Activated CD4-positive, alpha-beta T cell treated with anti-CD3 and anti-CD28 coated beads, Interleukin-2, amount 10 ng/mL, durations not matched to agents 24 days and 14 days (primary cell): ENCODE measurements around the gene TMEM263. TPM values are rescaled to one million over a fixed set of nuclear protein-coding genes. Genes with fewer than 3 reads are reported as not detected.
"Not testable (repeated sequence)": the region's sequence is repeated elsewhere in the genome, so short reads cannot be mapped to it uniquely, and the experiment has no call there.

Experiments
- DNase-seq: peaks from one replicate; pipeline ENCODE4 v3.0.0; 2022
- H3K27ac Mint-ChIP-seq: one replicate; pipeline ENCODE4 v1.8.0; 2022; ENCODE audit warnings: mild to moderate bottlenecking, mixed read lengths
- H3K27me3 Mint-ChIP-seq: one replicate; pipeline ENCODE4 v1.8.0; 2022; ENCODE audit warnings: mixed read lengths
- H3K36me3 Mint-ChIP-seq: one replicate; pipeline ENCODE4 v1.8.0; 2022; ENCODE audit warnings: low read depth, mild to moderate bottlenecking, mixed read lengths
- H3K4me1 Mint-ChIP-seq: one replicate; pipeline ENCODE4 v1.8.0; 2021; ENCODE audit warnings: mixed read lengths
- H3K4me3 Mint-ChIP-seq: one replicate; pipeline ENCODE4 v1.8.0; 2022; ENCODE audit warnings: mild to moderate bottlenecking, moderate library complexity, mixed read lengths
- H3K9me3 Mint-ChIP-seq: one replicate; pipeline ENCODE4 v1.8.0; 2021; ENCODE audit warnings: mixed read lengths
- intact Hi-C: fragments of 100-400 bp; cut with micrococcal nuclease; formaldehyde crosslinking; loops from one replicate; pipeline ENCODE4 v1.15.1; 2023
- total RNA-seq: library from RNA; stranded (reverse); gene quantifications from 2 replicates; pipeline ENCODE4 v1.2.3, GENCODE V29; 2022

TMEM263 gene
- total RNA-seq, 1 donor from 2014 or later = 26.6 TPM

DNA sequence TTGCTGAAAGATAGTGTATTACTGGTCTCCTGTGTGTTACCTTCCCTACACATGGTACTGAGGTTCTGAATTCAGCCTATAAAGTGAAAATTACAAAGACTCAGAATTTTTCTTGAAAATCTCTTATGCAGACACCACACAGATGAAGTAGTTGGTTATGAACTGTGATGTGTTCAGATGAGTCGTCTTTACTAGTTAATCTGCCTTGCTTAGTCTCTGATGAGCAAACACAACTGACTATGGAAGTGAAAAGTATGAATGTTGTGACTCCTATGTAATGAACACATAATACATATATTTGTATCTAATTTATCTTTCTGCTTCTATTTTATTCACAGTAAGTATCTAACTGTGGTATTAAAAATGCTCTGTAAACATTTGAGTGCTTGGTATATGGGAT, 26.5 kb downstream of the TMEM263 start:
- intact Hi-C loops = no loop called here
- Mint-ChIP-seq H3K9me3 (peaks cover 12% of the 10 kb centered on the region), H3K4me1 (peaks cover 27% of the 10 kb centered on the region), H3K36me3 (peaks cover 27% of the 10 kb centered on the region), H3K4me3 (no peak overlapping the region), H3K27ac (no peak overlapping the region), H3K27me3 (no peaks in the 10 kb centered on the region)
- DNase-seq = no peak

DNA sequence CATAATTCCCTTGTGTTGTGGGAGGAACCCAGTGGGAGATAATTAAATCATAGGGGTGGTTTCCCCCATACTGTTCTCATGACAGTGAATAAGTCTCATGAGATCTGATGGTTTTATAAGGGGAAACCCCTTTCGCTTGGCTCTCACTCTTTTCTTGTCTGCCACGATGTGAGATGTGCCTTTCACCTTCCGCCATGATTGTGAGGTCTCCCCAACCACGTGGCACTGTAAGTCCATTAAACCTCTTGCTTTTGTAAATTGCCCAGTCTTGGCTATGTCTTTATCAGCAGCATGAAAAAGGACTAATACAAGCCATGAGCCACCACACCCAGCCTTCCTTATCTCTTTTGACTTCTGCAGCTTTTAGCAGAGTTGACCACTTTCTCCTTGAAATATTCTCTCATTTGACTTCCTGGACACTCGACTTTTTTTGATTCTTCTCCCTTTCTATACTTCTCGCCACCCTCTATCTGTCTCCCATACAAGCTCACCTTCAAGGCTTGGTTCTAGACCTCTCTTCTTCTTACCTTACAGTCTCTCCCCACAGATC, 29.0 kb downstream of the TMEM263 start:
- Mint-ChIP-seq H3K4me1 (peaks cover 32% of the 10 kb centered on the region), H3K4me3 (peak overlapping the region; percentile 1), H3K9me3 (peaks cover 12% of the 10 kb centered on the region), H3K27ac (no peak overlapping the region), H3K36me3 (peaks cover 21% of the 10 kb centered on the region), H3K27me3 (no peaks in the 10 kb centered on the region)
- intact Hi-C loops = no loop called here
- no peak for DNase-seq

DNA sequence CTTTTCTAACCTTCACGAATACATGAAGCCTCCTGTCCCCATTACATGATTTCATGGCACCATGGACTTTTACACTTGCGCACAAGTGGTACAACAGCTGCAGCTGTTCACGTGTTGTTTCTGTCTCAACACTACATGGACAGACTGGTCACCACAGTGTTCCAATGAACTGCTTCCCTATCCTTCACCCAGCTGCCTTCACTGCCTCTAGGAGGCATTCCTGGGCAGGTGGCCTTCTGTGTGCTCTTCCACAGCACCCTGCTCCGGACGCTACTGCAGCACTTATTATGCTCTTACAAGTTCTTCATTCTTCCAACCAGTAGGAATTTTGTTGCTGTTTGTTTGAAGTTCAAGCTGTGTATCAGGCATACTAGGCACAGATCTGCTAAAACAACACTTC, 29.8 kb downstream of the TMEM263 start:
- Mint-ChIP-seq H3K27ac (no peak overlapping the region), H3K27me3 (no peaks in the 10 kb centered on the region), H3K4me1 (peaks cover 32% of the 10 kb centered on the region), H3K36me3 (peaks cover 21% of the 10 kb centered on the region), H3K9me3 (peaks cover 12% of the 10 kb centered on the region), H3K4me3 (peak overlapping the region; percentile 6)
- DNase-seq = no peak
- intact Hi-C loops = no loop called here

DNA sequence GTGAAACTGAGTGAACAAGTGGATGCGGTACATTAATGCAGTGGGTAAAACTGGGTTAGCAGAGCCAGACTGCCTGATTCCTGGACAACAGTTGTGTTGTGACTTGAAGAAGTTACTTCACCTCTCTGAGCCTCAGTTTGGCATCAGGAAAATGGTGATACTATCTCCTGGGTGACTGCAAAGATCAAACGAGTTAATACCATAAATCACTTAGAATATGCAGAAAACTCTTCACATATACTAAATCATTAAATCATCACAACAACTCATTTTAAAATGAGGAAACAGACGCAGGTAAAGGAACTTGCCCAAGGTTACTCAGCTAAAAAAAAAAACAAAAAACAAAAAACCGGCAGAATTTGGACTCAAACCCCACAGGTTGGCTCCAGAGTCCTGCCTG, 30.4 kb downstream of the TMEM263 start:
- H3K27me3 Mint-ChIP-seq = no peaks in the 10 kb centered on the region
- no peak for DNase-seq
- H3K36me3 Mint-ChIP-seq = peaks cover 21% of the 10 kb centered on the region
- H3K27ac Mint-ChIP-seq = no peak overlapping the region
- H3K9me3 Mint-ChIP-seq = peaks cover 12% of the 10 kb centered on the region
- H3K4me3 Mint-ChIP-seq = peak overlapping the region; percentile 93
- intact Hi-C loops = no loop called here
- peaks cover 32% of the 10 kb centered on the region for H3K4me1 Mint-ChIP-seq

DNA sequence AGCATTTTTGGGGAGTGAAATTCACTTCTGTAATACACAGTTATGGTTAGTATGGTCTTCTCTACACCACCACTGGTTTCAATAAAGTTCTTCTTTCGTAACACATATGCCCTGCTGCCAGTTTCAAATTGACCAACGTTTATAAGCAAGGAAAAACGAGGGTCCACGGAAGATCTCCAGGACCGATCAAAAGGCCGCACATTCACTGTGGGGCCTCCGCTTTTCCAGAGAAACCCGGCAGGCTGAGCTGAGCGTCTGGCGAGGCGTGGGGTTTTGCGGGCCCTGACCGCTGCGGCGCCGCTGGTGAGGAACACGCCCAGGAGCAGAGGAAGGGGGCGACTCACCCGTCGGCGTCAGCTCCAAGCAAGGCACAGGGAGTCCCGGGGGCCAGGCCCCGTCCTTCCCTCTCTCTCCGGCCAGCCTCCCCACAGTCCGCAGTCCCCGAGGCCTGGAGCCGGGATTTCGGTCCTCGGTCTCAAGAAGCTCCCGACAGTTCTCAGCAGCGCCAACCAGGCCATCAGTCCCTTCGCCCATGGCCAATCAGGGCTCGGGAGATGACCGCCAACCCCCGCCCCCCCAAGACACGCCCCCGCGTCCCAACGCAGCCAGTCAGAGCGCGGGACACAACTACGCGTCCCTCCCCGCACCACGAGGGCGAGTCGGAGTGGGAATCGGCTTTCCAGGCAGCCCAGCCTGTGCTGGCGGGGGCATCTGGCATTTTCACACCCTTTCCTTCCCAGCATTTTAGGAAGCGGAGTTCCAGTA, 31.1 kb downstream of the TMEM263 start, which contains the start of gene MTERF2:
TSS of gene MTERF2 (minus strand) at position 522 of the 765 bp plus-strand sequence. CDS start 8,432 bp downstream, outside the sequence.
- Mint-ChIP-seq H3K4me1 (peaks cover 32% of the 10 kb centered on the region), H3K9me3 (peaks cover 12% of the 10 kb centered on the region), H3K27ac (peak within 1 kb of the TSS; percentile 81), H3K4me3 (peak within 1 kb of the TSS; percentile 93), H3K36me3 (peaks cover 21% of the 10 kb centered on the region), H3K27me3 (no peaks in the 10 kb centered on the region)
- peak; percentile 93 for DNase-seq
- intact Hi-C loops = loop anchor here (1.0 kb wide), 2 partner anchors 31 to 106 kb away; partner anchors contain the start of gene CRY1

DNA sequence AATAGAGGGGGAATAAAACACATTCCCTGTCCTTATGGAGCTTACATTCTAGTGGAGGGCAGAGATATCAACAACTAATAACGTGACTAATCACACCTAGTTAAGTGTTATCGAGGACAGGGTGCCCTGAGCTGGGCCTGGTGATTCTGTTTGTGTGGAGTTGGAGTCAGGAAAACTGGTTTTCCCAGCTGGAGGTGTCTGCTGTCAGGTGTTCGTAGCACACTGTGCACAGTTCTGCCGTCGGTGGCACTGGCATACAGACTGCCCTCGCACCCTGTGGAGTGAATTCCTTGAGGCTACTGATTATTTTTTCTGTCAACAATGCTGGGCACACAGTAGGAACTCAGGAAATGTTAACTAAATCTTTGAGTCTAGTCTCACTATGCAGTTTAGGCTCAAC, 32.1 kb downstream of the TMEM263 start:
- Mint-ChIP-seq H3K4me3 (peak overlapping the region; percentile 93), H3K4me1 (peaks cover 32% of the 10 kb centered on the region), H3K27me3 (no peaks in the 10 kb centered on the region), H3K9me3 (peaks cover 12% of the 10 kb centered on the region), H3K27ac (no peak overlapping the region), H3K36me3 (peaks cover 21% of the 10 kb centered on the region)
- DNase-seq = no peak
- intact Hi-C loops = loop anchor here (1.0 kb wide), 2 partner anchors 32 to 105 kb away; partner anchors contain the start of gene CRY1

DNA sequence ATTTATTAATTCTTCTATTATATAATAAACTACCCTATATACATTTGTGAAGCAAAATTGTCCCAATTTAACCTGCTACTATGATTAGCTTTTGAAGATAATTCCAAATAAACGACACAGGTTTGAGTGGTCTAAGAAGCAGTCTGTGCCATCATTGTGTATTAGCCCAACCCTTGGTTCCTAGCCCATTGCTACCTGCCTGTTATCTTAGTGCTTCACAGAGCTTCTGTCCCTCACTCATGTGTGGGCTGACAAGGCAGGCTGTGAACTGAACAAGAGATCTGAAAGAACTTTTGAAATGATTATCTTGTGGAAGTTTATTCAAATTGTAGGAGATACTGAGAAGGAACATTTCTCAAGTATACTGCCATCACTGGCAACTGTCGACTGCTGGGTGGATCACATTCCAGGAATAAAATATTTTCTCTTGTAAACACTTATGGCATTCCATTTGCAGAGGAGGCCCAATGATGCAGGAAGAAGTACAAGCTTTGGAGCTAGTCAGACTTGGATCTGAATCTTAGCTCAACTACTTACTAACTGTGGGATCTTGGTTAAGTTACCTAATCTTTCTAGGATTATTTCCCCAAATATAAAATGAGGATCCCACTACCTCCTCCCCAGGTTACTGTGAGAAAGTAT, 39.0 kb downstream of the TMEM263 start:
- H3K36me3 Mint-ChIP-seq = peaks cover 17% of the 10 kb centered on the region
- no peaks in the 10 kb centered on the region for H3K4me1 Mint-ChIP-seq
- no peaks in the 10 kb centered on the region for H3K9me3 Mint-ChIP-seq
- H3K27ac Mint-ChIP-seq = no peak overlapping the region
- no peak overlapping the region for H3K4me3 Mint-ChIP-seq
- no peaks in the 10 kb centered on the region for H3K27me3 Mint-ChIP-seq
- intact Hi-C loops = no loop called here
- DNase-seq = no peak

DNA sequence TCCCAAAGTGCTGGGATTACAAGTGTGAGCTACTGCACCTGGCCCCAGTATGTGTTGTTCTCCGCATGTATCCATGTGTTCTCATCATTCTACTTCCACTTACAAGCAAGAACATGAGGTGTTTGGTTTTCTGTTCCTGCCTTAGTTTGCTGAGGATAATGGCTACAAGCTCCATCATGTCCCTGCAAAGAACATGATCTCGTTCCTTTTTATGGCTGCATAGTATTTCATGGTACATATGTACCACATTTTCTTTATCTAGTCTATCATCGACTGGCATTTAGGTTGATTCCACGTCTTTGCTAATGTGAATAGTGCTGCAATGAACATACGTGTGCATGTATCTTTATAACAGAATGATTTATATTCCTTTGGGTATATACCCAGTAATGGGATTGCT, 40.4 kb downstream of the TMEM263 start:
- H3K9me3 Mint-ChIP-seq, DNase-seq, H3K27me3 Mint-ChIP-seq, H3K4me3 Mint-ChIP-seq, H3K4me1 Mint-ChIP-seq, H3K27ac Mint-ChIP-seq, intact Hi-C loops: not testable (repeated sequence)
- H3K36me3 Mint-ChIP-seq = peaks cover 21% of the 10 kb centered on the region

DNA sequence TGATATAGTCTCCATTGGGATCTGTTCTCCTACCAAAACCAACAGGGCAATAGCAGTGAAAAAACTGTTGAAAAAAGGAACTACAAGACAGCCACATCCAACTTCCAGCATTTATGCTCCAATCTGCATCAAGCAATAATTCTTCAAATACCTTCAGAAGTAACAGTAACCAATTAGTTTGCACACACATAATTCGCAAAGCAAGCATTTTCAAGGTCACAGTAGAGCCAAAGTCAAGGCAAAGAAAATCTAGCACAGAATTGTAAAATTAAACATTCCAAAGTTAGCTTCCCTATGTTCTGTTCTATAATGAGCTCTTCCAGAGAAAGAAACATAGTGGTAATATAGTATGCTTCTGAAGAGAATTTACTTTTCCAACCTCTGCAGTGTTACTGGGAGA, 42.2 kb downstream of the TMEM263 start:
- H3K27me3 Mint-ChIP-seq = no peaks in the 10 kb centered on the region
- no peak overlapping the region for H3K4me3 Mint-ChIP-seq
- intact Hi-C loops = no loop called here

DNA sequence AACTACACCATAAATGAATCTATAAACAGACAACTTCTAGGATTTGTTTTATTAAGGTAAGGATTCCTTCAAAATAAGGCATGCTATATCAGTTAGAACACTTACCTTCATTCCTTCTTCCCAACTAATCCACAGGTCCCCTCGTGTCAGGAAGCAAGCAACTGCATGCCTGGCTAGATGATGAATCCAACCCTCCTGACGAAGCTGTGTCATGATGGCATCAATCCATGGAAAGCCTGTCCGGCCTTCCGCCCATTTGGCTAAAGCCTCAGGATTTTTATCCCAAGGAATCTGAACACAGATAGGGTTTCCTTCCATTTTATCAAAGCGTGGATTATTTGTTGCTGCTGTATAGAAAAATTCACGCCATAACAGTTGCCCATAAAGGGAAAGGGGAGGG, 43.7 kb downstream of the TMEM263 start:
- no peak overlapping the region for H3K4me3 Mint-ChIP-seq
- no peak for DNase-seq
- intact Hi-C loops = no loop called here
- H3K27me3 Mint-ChIP-seq = no peaks in the 10 kb centered on the region
- H3K36me3 Mint-ChIP-seq = peaks cover 24% of the 10 kb centered on the region
- H3K27ac Mint-ChIP-seq = no peak overlapping the region
- no peaks in the 10 kb centered on the region for H3K9me3 Mint-ChIP-seq
- H3K4me1 Mint-ChIP-seq = no peaks in the 10 kb centered on the region

More for the DNA sequence above, 42.2 kb downstream of the TMEM263 start:
- Mint-ChIP-seq H3K36me3 (peaks cover 24% of the 10 kb centered on the region), H3K4me1 (no peaks in the 10 kb centered on the region), H3K27ac (no peak overlapping the region), H3K9me3 (no peaks in the 10 kb centered on the region)
- DNase-seq = no peak

DNA sequence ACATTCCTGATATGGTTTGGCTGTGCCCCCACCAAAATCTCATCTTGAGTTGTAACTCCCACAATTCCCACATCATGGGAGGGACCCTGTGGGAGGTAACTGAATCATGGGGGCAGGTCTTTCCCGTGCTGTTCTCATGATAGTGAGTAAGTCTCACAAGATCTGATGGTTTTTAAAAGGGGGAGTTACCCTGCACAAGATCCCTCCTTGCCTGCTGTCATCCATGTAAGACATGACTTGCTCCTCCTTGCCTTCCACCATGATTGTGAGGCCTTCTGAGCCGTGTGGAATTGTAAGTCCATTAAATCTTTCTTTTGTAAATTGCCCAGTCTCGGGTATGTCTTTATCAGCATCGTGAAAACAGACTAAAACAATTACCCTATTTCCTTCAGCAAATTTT, 47.0 kb downstream of the TMEM263 start:
- H3K4me3 Mint-ChIP-seq, H3K4me1 Mint-ChIP-seq, DNase-seq, intact Hi-C loops, H3K9me3 Mint-ChIP-seq, H3K27ac Mint-ChIP-seq, H3K27me3 Mint-ChIP-seq: not testable (repeated sequence)
- H3K36me3 Mint-ChIP-seq = peaks cover 12% of the 10 kb centered on the region

DNA sequence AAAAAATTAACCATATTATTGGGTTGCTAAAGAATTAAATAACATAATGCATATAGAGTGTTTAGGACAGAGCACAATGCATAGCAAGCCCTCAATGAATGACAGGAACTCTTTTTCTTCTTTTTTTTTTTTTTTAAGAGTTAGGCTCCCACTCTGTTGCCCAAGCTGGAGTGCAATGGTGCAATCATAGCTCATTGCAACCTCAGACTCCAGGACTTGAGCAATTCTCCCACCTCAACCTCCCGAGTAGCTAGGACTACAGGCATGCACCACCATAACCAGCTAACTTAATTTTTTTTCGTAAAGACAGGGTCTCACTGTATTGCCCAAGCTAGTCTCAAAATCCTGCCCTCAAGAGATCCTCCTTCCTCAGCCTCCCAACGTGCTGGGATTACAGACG, 51.7 kb downstream of the TMEM263 start:
- intact Hi-C loops = no loop called here
- Mint-ChIP-seq H3K4me1 (no peaks in the 10 kb centered on the region), H3K36me3 (no peaks in the 10 kb centered on the region), H3K27me3 (no peaks in the 10 kb centered on the region), H3K4me3 (no peak overlapping the region), H3K27ac (no peak overlapping the region), H3K9me3 (no peaks in the 10 kb centered on the region)
- DNase-seq = no peak

DNA sequence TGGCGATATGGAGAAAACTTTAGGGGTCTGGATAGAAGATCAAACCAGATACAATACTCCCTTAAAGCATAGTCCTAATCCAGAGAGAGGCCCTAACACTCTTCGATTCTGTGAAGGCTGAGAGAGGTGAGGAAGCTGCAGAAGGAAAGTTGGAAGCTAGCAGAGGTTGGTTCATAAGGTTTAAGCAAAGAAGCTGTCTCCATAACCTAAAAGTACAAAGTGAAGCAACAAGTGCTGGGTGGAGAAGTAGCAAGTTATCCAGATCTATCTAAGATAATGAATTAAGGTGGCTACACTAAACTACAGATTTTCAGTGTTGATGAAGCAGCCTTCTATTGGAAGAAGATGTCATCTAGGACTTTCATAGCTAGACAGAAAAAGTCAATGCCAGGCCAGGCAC, 55.8 kb downstream of the TMEM263 start:
- H3K27me3 Mint-ChIP-seq = no peaks in the 10 kb centered on the region
- H3K4me3 Mint-ChIP-seq = no peak overlapping the region
- intact Hi-C loops = no loop called here
- no peaks in the 10 kb centered on the region for H3K36me3 Mint-ChIP-seq
- H3K27ac Mint-ChIP-seq = no peak overlapping the region
- H3K4me1 Mint-ChIP-seq = no peaks in the 10 kb centered on the region
- no peak for DNase-seq
- H3K9me3 Mint-ChIP-seq = no peaks in the 10 kb centered on the region

DNA sequence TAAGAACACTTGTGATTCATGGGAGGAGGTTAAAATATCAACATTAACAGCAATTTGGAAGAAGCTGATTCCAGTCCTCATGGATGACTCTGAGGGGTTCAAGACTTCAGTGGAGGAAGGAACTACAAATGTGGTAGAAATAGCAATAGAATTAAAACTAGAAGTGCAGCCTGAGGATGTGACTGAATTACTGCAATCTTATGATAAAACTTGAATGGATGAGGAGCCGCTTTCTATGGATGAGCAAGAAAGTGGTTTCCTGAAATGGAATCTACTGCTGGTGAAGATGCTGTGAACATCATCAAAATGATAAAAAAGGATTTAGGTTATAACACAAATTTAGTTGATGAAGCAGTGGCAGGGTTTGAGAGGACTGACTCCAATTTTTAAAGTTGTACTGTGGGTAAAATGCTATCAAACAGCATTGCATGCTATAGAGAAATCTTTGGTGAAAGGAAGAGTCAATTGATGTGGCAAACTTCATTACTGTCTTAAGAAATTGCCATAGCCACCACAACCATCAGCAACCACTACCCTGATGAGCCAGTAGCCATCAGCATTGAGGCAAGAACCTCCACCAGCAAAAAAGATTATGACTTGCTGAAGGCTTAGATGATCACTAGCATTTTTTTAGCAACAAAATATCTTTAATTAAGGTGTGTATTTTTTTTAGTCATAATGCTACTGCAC, 57.2 kb downstream of the TMEM263 start:
- intact Hi-C loops = no loop called here

More for the DNA sequence above, 57.2 kb downstream of the TMEM263 start:
- Mint-ChIP-seq H3K27ac (no peak overlapping the region), H3K27me3 (no peaks in the 10 kb centered on the region), H3K4me1 (no peaks in the 10 kb centered on the region), H3K36me3 (peaks cover 6% of the 10 kb centered on the region), H3K4me3 (no peak overlapping the region), H3K9me3 (no peaks in the 10 kb centered on the region)
- no peak for DNase-seq
